ENCODE data around the gene MRPS34.

GRCh38 chr16:1807626-1808025, 34.7 kb upstream of the MRPS34 start:
- TF ChIP-seq, protein P1, sequence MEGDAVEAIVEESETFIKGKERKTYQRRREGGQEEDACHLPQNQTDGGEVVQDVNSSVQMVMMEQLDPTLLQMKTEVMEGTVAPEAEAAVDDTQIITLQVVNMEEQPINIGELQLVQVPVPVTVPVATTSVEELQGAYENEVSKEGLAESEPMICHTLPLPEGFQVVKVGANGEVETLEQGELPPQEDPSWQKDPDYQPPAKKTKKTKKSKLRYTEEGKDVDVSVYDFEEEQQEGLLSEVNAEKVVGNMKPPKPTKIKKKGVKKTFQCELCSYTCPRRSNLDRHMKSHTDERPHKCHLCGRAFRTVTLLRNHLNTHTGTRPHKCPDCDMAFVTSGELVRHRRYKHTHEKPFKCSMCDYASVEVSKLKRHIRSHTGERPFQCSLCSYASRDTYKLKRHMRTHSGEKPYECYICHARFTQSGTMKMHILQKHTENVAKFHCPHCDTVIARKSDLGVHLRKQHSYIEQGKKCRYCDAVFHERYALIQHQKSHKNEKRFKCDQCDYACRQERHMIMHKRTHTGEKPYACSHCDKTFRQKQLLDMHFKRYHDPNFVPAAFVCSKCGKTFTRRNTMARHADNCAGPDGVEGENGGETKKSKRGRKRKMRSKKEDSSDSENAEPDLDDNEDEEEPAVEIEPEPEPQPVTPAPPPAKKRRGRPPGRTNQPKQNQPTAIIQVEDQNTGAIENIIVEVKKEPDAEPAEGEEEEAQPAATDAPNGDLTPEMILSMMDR (IDR thresholded peaks at IDR 0.05) = no peak
- no peak for TF ChIP-seq EP300 (IDR thresholded peaks at IDR 0.05)
- TF ChIP-seq POLR2A (IDR thresholded peaks at IDR 0.05; ENCODE audit: low read depth) = no peak
- no peak for TF ChIP-seq POLR2AphosphoS5 (IDR thresholded peaks at IDR 0.05)
